NCI-H2196 (cell line): ENCODE measurements around the gene LSMEM2.
A peak's percentile ranks its signal among the peaks of the same experiment; 100 is the strongest.

ENCODE experiments used
- DNase-seq: peaks from one replicate; lab custom pipeline; 2025; ENCODE audit not compliant: unreplicated experiment; lab: John Stamatoyannopoulos, UW

LSMEM2 gene

GRCh38 chr3:50320853-50321335 lies 42.0 kb downstream of the LSMEM2 start:
- peak; percentile 58 for DNase-seq

- peak; percentile 74 for DNase-seq
Observed at GRCh38 chr3:50321336-50322114, 42.6 kb downstream of the LSMEM2 start.

GRCh38 chr3:50322115-50322385 lies 43.2 kb downstream of the LSMEM2 start:
- no peak for DNase-seq

GRCh38 chr3:50322386-50323091 lies 43.7 kb downstream of the LSMEM2 start, which contains the start of gene HYAL2:
TSS of gene HYAL2 (minus strand) at chr3:50322745. CDS start at chr3:50320489, 2,256 bp downstream.
- DNase-seq = peak; percentile 54

GRCh38 chr3:50323092-50323600 lies 44.3 kb downstream of the LSMEM2 start:
- DNase-seq = no peak

GRCh38 chr3:50323614-50324199 lies 44.8 kb downstream of the LSMEM2 start:
- no peak for DNase-seq

GRCh38 chr3:50324351-50325112 lies 45.6 kb downstream of the LSMEM2 start:
- DNase-seq = peak; percentile 63

- DNase-seq = no peak
Observed at GRCh38 chr3:50325113-50325480, 46.2 kb downstream of the LSMEM2 start.

- no peak for DNase-seq
Observed at GRCh38 chr3:50325497-50326181, 46.8 kb downstream of the LSMEM2 start.

GRCh38 chr3:50326182-50326541 lies 47.3 kb downstream of the LSMEM2 start:
- DNase-seq = no peak

- DNase-seq = no peak
Observed at GRCh38 chr3:50327129-50327528, 48.2 kb downstream of the LSMEM2 start.

- DNase-seq = peak; percentile 89
Observed at GRCh38 chr3:50327943-50328691, 49.2 kb downstream of the LSMEM2 start, which contains the start of gene TUSC2. TSS of gene TUSC2 (minus strand) at chr3:50328223. CDS start at chr3:50328099, 124 bp downstream.

- no peak for DNase-seq
Observed at GRCh38 chr3:50330330-50330729, 51.4 kb downstream of the LSMEM2 start.

- DNase-seq = no peak
Observed at GRCh38 chr3:50331364-50331907, 52.5 kb downstream of the LSMEM2 start.

GRCh38 chr3:50333744-50334328 lies 54.9 kb downstream of the LSMEM2 start:
- DNase-seq = no peak

- DNase-seq = no peak
Observed at GRCh38 chr3:50334339-50335075, 55.6 kb downstream of the LSMEM2 start.

- no peak for DNase-seq
Observed at GRCh38 chr3:50336452-50337174, 57.7 kb downstream of the LSMEM2 start.
